B cell (primary cell): ENCODE measurements around the gene JSRP1. TPM values are rescaled to one million over a fixed set of nuclear protein-coding genes. Genes with fewer than 3 reads are reported as not detected.

Source experiments
- ATAC-seq: fragments of 200-7000 bp; cut with Tn5 transposase; one replicate; pipeline ENCODE4 v1.10.0; 2021; ENCODE audit warnings: low read depth, mild to moderate bottlenecking, moderate number of reproducible peaks, moderate library complexity
- CTCF ChIA-PET: fragments of 350-600 bp; sonication (Branson Sonifier 250); formaldehyde crosslinking; loops from one replicate; lab custom pipeline; 2021; ENCODE audit warnings: antibody characterized with exemption, inconsistent platforms; lab: Charles Lee
- POLR2A ChIA-PET: fragments of 350-600 bp; sonication (Branson Sonifier 250); formaldehyde crosslinking; loops from one replicate; lab custom pipeline; 2021; ENCODE audit warnings: antibody characterized with exemption; lab: Charles Lee
- DNase-seq: peaks from one replicate; pipeline ENCODE4 v3.0.0; 2013
- H2AFZ ChIP-seq: 2 replicates; pipeline ENCODE4 v1.6.1; 2012; ENCODE audit warnings: mild to moderate bottlenecking, low read depth, low read length; ENCODE audit not compliant: insufficient read depth, poor library complexity, severe bottlenecking
- H3K27ac ChIP-seq, 2 donors: 1 replicate in 1 of 2; 2 replicates in 1 of 2; pipeline ENCODE4 v1.5.1; 2012 to 2013; ENCODE audit warnings: low read length in 2 of 2, mild to moderate bottlenecking in 2 of 2, moderate library complexity in 1 of 2
- H3K27me3 ChIP-seq, 4 experiments: fragments of 200-600 bp in 1 of 4; sonication (generic) in 1 of 4; replicated peaks in 1 of 4; 1 replicate in 2 of 4; 2 replicates in 2 of 4; pipeline versions ENCODE4 v1.6.1 to v1.7.0; 2013 to 2016; ENCODE audit warnings: low read length in 3 of 4, mild to moderate bottlenecking in 2 of 4, mixed read lengths in 1 of 4, moderate library complexity in 1 of 4; ENCODE audit not compliant: insufficient read depth in 4 of 4, control insufficient read depth in 3 of 4; ENCODE audit errors: control extremely low read depth in 1 of 4
- H3K36me3 ChIP-seq, 2 experiments: replicated peaks in 1 of 2; 1 replicate in 1 of 2; 2 replicates in 1 of 2; pipeline versions ENCODE4 v1.6.1 to v1.7.1; 2013; ENCODE audit warnings: low read length in 1 of 2; ENCODE audit not compliant: insufficient read depth in 2 of 2, control insufficient read depth in 1 of 2; ENCODE audit errors: control extremely low read depth in 1 of 2, extremely low read depth in 1 of 2
- H3K4me1 ChIP-seq, 2 donors: fragments of 200-600 bp in 1 of 2; sonication (generic) in 1 of 2; 1 replicate in 1 of 2; 2 replicates in 1 of 2; pipeline versions ENCODE4 v1.5.1 to v1.6.1; 2013 to 2017; ENCODE audit warnings: low read length in 2 of 2; ENCODE audit not compliant: control insufficient read depth in 2 of 2, insufficient read depth in 2 of 2
- H3K4me2 ChIP-seq: replicated peaks from 2 replicates; pipeline ENCODE3; 2012; ENCODE audit warnings: mild to moderate bottlenecking, low read depth, low read length; ENCODE audit not compliant: poor library complexity, severe bottlenecking
- H3K4me3 ChIP-seq, 5 experiments: fragments of 200-600 bp in 1 of 5; sonication (generic) in 1 of 5; 1 replicate in 3 of 5; 2 replicates in 2 of 5; pipeline versions ENCODE4 v1.5.1 to v1.7.0; 2011 to 2016; ENCODE audit warnings: low read length in 4 of 5, mild to moderate bottlenecking in 4 of 5, low read depth in 2 of 5, control low read depth in 1 of 5, moderate library complexity in 1 of 5; ENCODE audit not compliant: insufficient read depth in 1 of 5; ENCODE audit errors: control extremely low read depth in 1 of 5, extremely low read depth in 1 of 5
- H3K79me2 ChIP-seq: fragments of 200-600 bp; sonication (generic); one replicate; pipeline ENCODE4 v1.6.0; 2016; ENCODE audit warnings: low read length; ENCODE audit not compliant: control insufficient read depth, insufficient read depth
- H3K9ac ChIP-seq: fragments of 200-600 bp; sonication (generic); 2 replicates; pipeline ENCODE4 v1.6.1; 2017; ENCODE audit warnings: mild to moderate bottlenecking, low read length, moderate library complexity
- H3K9me3 ChIP-seq, 3 donors: one replicate each; pipeline versions ENCODE4 v1.6.1 to v1.7.1; 2013; ENCODE audit warnings: low read length in 2 of 3; ENCODE audit not compliant: control insufficient read depth in 2 of 3, insufficient read depth in 1 of 3; ENCODE audit errors: control extremely low read depth in 1 of 3
- H4K20me1 ChIP-seq: 2 replicates; pipeline ENCODE4 v1.6.0; 2012; ENCODE audit warnings: mild to moderate bottlenecking, low read length; ENCODE audit not compliant: insufficient read depth, control insufficient read depth, poor library complexity, severe bottlenecking
- H3K27ac Mint-ChIP-seq: one replicate; pipeline ENCODE4 v1.8.0; 2021; ENCODE audit warnings: mixed read lengths
- H3K27me3 Mint-ChIP-seq: one replicate; pipeline ENCODE4 v1.8.0; 2021; ENCODE audit warnings: mixed read lengths
- H3K4me1 Mint-ChIP-seq: one replicate; pipeline ENCODE4 v1.8.0; 2021; ENCODE audit warnings: mixed read lengths
- H3K4me3 Mint-ChIP-seq: one replicate; pipeline ENCODE4 v1.8.0; 2021; ENCODE audit warnings: mixed read lengths
- H3K9me3 Mint-ChIP-seq: one replicate; pipeline ENCODE4 v1.8.0; 2022; ENCODE audit warnings: mixed read lengths; ENCODE audit not compliant: insufficient read depth
- EZH2 ChIP-seq: IDR thresholded peaks from 2 replicates; pipeline ENCODE4 v1.6.1; 2012; ENCODE audit warnings: borderline replicate concordance, low read depth, mild to moderate bottlenecking, moderate library complexity, low read length; ENCODE audit not compliant: insufficient read depth, poor library complexity, severe bottlenecking
- WGBS: methylation state at CpG from one replicate; pipeline ENCODE4 v1.1.5; 2013; ENCODE audit warnings: missing lambda C conversion rate; ENCODE audit not compliant: insufficient coverage; 5-methylcytosine and 5-hydroxymethylcytosine counted together
- intact Hi-C: fragments of 100-400 bp; cut with micrococcal nuclease; formaldehyde crosslinking; loops from one replicate; pipeline ENCODE4 v1.10.0; 2022
- polyA plus RNA-seq: library from polyadenylated mRNA; depleted of rRNA; stranded (reverse); fragments of >200 nt; gene quantifications from 2 replicates; pipeline ENCODE4 v1.2.3, GENCODE V29; 2012
- total RNA-seq, 2 donors: library from RNA; stranded (reverse); fragments of 120-200 nt in 1 of 2; gene quantifications; 1 replicate in 1 of 2; 2 replicates in 1 of 2; pipeline versions ENCODE4 v1.2.3 to v1.2.4, GENCODE V29; 2013 to 2022
- TF ChIP-seq, protein P1 (sequence below): fragments of 200-600 bp; IDR thresholded peaks from one replicate; pipeline ENCODE4 v1.8.0; 2022; ENCODE audit warnings: antibody characterized with exemption, mild to moderate bottlenecking

Gene JSRP1
- total and polyA plus RNA-seq, 2 donors (not counting 1 experiment from before 2014, with no cell fraction given), result 2.1 to 3.0 TPM

DNA sequence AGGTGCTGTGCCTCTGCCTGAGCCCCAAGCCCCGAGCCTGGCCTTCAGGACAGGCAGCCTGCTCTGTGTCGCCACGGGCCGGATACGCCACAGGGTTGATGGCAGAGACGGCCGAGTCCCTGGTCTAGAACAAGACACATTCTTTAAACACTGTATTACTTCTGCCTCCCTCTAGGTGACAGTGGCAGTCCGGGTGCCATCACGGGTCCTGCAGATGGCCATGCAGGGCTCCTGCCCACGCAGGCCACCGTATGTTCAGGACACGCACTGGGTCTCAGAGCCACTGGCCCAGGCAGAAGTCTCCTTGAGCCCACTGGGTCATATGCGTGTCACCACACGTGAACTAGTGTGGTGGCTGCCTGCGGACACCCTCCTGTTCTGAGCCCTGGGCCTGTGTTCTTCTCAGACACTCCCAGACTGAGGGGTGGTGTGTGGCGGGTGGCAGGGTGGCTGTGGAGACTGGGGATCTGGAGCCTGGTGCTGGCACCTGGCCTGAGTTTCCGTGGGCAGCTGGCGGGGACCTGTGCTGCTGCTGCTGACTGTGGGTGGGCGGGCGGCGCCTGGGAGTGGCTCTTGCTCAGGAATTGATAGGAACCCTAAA, 24.5 kb downstream of the JSRP1 start:
- Histone ChIP-seq H3K36me3 (peaks cover 0 to 55% of the 10 kb centered on the region in 2 experiments), H3K27ac (no peak overlapping the region), H3K4me2 (no peak overlapping the region), H3K27me3 (no peaks in the 10 kb centered on the region), H3K9ac (no peak overlapping the region), H3K4me1 (peaks cover 11 to 35% of the 10 kb centered on the region in 2 donors), H3K79me2 (peaks cover 64% of the 10 kb centered on the region), H3K4me3 (no peak overlapping the region), H2AFZ (no peak overlapping the region), H4K20me1 (peaks cover 74% of the 10 kb centered on the region), H3K9me3 (no peaks in the 10 kb centered on the region)
- TF ChIP-seq, protein P1, sequence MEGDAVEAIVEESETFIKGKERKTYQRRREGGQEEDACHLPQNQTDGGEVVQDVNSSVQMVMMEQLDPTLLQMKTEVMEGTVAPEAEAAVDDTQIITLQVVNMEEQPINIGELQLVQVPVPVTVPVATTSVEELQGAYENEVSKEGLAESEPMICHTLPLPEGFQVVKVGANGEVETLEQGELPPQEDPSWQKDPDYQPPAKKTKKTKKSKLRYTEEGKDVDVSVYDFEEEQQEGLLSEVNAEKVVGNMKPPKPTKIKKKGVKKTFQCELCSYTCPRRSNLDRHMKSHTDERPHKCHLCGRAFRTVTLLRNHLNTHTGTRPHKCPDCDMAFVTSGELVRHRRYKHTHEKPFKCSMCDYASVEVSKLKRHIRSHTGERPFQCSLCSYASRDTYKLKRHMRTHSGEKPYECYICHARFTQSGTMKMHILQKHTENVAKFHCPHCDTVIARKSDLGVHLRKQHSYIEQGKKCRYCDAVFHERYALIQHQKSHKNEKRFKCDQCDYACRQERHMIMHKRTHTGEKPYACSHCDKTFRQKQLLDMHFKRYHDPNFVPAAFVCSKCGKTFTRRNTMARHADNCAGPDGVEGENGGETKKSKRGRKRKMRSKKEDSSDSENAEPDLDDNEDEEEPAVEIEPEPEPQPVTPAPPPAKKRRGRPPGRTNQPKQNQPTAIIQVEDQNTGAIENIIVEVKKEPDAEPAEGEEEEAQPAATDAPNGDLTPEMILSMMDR, result no peak
- TF ChIP-seq EZH2, result no peak
- Mint-ChIP-seq H3K4me3 (no peak overlapping the region), H3K9me3 (no peaks in the 10 kb centered on the region), H3K4me1 (peaks cover 32% of the 10 kb centered on the region), H3K27me3 (no peaks in the 10 kb centered on the region), H3K27ac (peak overlapping the region; percentile 37)
- ATAC-seq (no peak), DNase-seq (no peak)
- 93% methylated on average over 18 of the region's 21 CpGs for WGBS
- POLR2A ChIA-PET, result interaction anchor here (0.6 kb wide), 1 partner anchor 81 kb away, joined by 3 read pairs; the partner anchor contains the start of gene AP3D1
- intact Hi-C loops, result no loop called here
- CTCF ChIA-PET, result no interaction called here

DNA sequence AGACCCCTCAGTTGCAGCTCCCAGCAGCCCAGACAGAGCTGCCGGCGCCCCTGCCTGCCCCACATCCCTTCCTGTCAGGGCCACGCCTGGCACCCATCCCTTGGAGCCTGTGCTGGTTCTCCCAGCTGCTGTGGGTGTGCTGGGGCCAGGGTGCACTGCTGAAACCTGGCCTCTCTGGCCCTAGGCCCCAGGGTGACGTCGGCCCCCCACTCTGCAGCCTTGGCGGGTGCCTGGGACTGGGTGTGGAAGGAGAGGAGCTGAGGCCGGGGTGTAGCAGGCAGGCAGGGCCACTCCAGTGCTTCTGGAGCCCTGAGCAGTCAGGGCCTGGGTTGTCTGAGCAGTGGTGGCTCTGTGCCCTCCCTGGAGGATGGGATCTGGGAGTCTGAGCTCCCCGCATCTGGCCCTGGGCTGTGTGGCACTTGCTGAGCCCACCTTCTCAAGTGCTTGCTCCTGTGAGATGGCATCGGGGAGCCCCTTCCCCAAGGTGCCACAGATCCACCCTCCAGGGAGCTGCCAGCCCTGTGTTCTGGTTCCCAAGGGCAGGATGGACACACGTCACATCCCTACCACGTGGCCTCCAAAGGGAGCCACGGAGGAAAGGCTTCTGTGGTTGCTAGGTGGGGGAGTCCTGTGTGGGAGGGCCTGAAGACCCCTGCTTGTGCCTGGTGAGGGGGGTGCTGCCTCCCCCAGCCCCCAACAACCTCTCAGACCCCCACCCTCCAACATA, 25.2 kb downstream of the JSRP1 start:
- H3K9me3 ChIP-seq, result no peaks in the 10 kb centered on the region
- 96% methylated on average over 9 of the region's 12 CpGs for WGBS
- no peak overlapping the region for H3K4me3 ChIP-seq
- H4K20me1 ChIP-seq, result peaks cover 73% of the 10 kb centered on the region
- ATAC-seq (no peak), DNase-seq (no peak)
- H3K9ac ChIP-seq, result no peak overlapping the region
- intact Hi-C loops, result no loop called here
- H3K36me3 ChIP-seq, result peaks cover 0 to 58% of the 10 kb centered on the region in 2 experiments
- no peak overlapping the region for H3K4me2 ChIP-seq
- POLR2A ChIA-PET, result interaction anchor here (0.5 to 0.6 kb wide), 4 partner anchors 77 to 170 kb away, joined by 3 to 7 read pairs (median 5); partner anchors contain the start of gene AP3D1
- Mint-ChIP-seq H3K9me3 (no peaks in the 10 kb centered on the region), H3K4me3 (no peak overlapping the region), H3K4me1 (peaks cover 27% of the 10 kb centered on the region), H3K27ac (peak overlapping the region; percentile 37), H3K27me3 (no peaks in the 10 kb centered on the region)
- no peaks in the 10 kb centered on the region for H3K27me3 ChIP-seq
- TF ChIP-seq, protein P1, result no peak
- TF ChIP-seq EZH2, result no peak
- peaks cover 11 to 35% of the 10 kb centered on the region in 2 donors for H3K4me1 ChIP-seq
- peaks cover 62% of the 10 kb centered on the region for H3K79me2 ChIP-seq
- CTCF ChIA-PET, result no interaction called here
- no peak overlapping the region for H3K27ac ChIP-seq
- no peak overlapping the region for H2AFZ ChIP-seq
